ENCODE results near the gene IFT122.
"Not testable (repeated sequence)": the region's sequence is repeated elsewhere in the genome, so short reads cannot be mapped to it uniquely, and the experiment has no call there.

IFT122 gene

GRCh38 chr3:129410971-129411370 is 29.1 kb upstream of the IFT122 start:
- no peak for DNase-seq (ENCODE audit: low spot score)
- in situ Hi-C loops (cut with MboI; ENCODE audit: low sequenced_read_pairs, unreplicated experiment): no loop called here
- TF ChIP-seq CTCF (IDR thresholded peaks at IDR 0.05; ENCODE audit: borderline replicate concordance, control extremely low read depth, extremely low read depth, insufficient read depth, missing control alignments): no peak

GRCh38 chr3:129412542-129413198 is 27.4 kb upstream of the IFT122 start:
- DNase-seq (ENCODE audit: low spot score): no peak
- TF ChIP-seq CTCF (IDR thresholded peaks at IDR 0.05; ENCODE audit: borderline replicate concordance, control extremely low read depth, extremely low read depth, insufficient read depth, missing control alignments): no peak
- in situ Hi-C loops (cut with MboI; ENCODE audit: low sequenced_read_pairs, unreplicated experiment): no loop called here

GRCh38 chr3:129413238-129413637 is 26.8 kb upstream of the IFT122 start:
- in situ Hi-C loops (cut with MboI; ENCODE audit: low sequenced_read_pairs, unreplicated experiment): not testable (repeated sequence)

GRCh38 chr3:129413687-129414506 is 26.1 kb upstream of the IFT122 start:
- peak; percentile 71 for DNase-seq (ENCODE audit: low spot score)
- TF ChIP-seq CTCF (IDR thresholded peaks at IDR 0.05; ENCODE audit: borderline replicate concordance, control extremely low read depth, extremely low read depth, insufficient read depth, missing control alignments): no peak
- in situ Hi-C loops (cut with MboI; ENCODE audit: low sequenced_read_pairs, unreplicated experiment): no loop called here

More at GRCh38 chr3:129413238-129413637, 26.8 kb upstream of the IFT122 start:
- DNase-seq (ENCODE audit: low spot score): not testable (repeated sequence)

- in situ Hi-C loops (cut with MboI; ENCODE audit: low sequenced_read_pairs, unreplicated experiment): no loop called here
- TF ChIP-seq CTCF (IDR thresholded peaks at IDR 0.05; ENCODE audit: borderline replicate concordance, control extremely low read depth, extremely low read depth, insufficient read depth, missing control alignments): no peak
These were observed 24.6 kb upstream of the IFT122 start for GRCh38 chr3:129415378-129415777.

GRCh38 chr3:129415830-129416229 is 24.2 kb upstream of the IFT122 start:
- no peak for DNase-seq (ENCODE audit: low spot score)
- TF ChIP-seq CTCF (IDR thresholded peaks at IDR 0.05; ENCODE audit: borderline replicate concordance, control extremely low read depth, extremely low read depth, insufficient read depth, missing control alignments): no peak
- in situ Hi-C loops (cut with MboI; ENCODE audit: low sequenced_read_pairs, unreplicated experiment): no loop called here

More at GRCh38 chr3:129415378-129415777, 24.6 kb upstream of the IFT122 start:
- DNase-seq (ENCODE audit: low spot score): no peak

GRCh38 chr3:129416415-129416814 is 23.6 kb upstream of the IFT122 start:
- in situ Hi-C loops (cut with MboI; ENCODE audit: low sequenced_read_pairs, unreplicated experiment): no loop called here
- TF ChIP-seq CTCF (IDR thresholded peaks at IDR 0.05; ENCODE audit: borderline replicate concordance, control extremely low read depth, extremely low read depth, insufficient read depth, missing control alignments): no peak
- DNase-seq (ENCODE audit: low spot score): no peak
